ENCODE data around the gene CELF2.
A peak's percentile ranks its signal among the peaks of the same experiment; 100 is the strongest.
"Not testable (repeated sequence)": the region's sequence is repeated elsewhere in the genome, so short reads cannot be mapped to it uniquely, and the experiment has no call there.

Gene CELF2

DNA sequence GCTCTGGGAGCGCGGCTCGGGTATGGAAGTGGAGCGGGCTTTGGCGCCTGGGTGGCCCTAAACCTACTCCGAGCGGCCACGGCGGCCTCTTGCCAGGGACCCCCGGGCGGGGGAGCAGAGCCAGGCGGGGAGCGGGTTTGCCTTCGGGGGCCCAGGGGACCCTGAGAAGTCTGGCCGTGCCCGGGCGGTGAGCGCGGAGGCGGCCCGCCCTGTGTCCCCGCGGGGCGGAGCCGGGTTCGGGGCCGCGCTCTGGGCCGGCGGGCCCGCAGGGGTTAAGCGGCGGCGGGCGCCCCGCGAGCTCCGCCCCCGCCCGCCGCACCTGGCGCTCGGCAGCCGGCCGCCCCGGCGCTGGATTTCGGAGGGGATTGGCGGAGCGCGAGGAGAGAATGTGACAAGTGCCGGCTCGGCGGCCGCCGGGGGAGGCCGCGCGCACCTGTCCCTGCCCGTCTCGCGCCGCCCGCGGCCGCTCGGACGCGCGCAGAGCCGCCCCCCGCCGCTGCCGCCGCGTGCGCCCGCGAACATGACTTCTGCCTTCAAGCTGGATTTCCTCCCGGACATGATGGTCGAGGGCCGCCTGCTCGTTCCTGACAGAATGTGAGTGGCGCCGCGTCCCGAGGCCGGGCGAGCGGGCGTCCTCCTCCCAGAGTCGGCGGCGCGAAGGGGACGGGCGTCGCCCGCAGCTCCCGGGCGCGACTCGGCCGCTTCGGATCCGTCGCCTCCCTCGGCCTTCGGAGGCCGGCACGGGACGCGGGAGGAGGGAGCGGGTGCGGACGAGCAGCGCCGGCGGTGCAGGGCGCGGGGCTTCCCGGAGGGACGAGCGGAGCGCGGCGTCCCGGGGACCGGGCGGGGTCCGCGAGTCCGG lies at the start of gene CELF2:
Gene CELF2, plus strand, starts transcription at position 303 of the 862 bp plus-strand sequence. Its CDS starts 218 bp downstream, at position 521.
- peak; percentile 10 to 30 for DNase-seq

DNA sequence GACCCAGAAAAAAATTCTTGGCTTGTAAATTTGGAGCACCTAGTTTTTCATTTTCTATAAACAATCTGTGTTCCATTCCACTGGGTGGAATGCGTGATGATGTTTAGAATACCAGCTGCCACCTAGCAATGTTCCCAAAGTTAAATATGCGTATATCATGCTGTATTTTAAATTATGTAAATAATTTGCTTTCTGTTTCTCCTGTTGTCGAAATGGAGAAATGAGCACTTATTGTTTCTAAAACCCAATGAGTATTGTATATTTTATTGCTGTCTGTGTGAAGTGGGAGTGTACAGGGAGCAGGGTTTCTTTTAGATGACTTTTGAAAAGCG lies 49.4 kb upstream of the CELF2 start:
- no peak for DNase-seq

DNA sequence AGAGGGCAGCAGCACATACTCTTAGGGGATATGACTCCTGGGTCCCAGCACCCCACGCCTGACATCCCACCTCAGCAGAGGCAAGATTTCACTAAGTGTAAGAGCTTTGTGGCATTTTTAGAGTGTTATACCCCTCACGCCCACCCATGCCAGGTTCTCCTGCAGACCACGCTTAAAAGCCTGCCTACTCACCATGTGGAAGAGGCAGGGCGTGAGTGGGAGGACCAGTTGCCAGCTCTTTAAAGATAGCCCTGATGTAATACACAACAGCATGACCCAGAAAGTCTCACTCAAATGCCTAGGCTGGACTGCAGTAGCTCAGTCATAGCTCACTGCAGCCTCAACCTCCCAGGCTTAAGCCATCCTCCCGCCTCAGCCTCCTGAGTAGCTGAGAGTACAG lies 44.4 kb upstream of the CELF2 start:
- peak in 1 of 2 donors; percentile 1 for DNase-seq

GRCh38 chr10:10975647-10976046 lies 42.0 kb upstream of the CELF2 start:
- DNase-seq: no peak

GRCh38 chr10:10976652-10977051 lies 41.0 kb upstream of the CELF2 start:
- DNase-seq: no peak

GRCh38 chr10:10977226-10977956 lies 40.3 kb upstream of the CELF2 start:
- no peak for DNase-seq

- DNase-seq: no peak
These were observed 39.7 kb upstream of the CELF2 start for GRCh38 chr10:10977978-10978377.

- no peak for DNase-seq
These were observed 32.3 kb upstream of the CELF2 start for GRCh38 chr10:10985361-10985760.

DNA sequence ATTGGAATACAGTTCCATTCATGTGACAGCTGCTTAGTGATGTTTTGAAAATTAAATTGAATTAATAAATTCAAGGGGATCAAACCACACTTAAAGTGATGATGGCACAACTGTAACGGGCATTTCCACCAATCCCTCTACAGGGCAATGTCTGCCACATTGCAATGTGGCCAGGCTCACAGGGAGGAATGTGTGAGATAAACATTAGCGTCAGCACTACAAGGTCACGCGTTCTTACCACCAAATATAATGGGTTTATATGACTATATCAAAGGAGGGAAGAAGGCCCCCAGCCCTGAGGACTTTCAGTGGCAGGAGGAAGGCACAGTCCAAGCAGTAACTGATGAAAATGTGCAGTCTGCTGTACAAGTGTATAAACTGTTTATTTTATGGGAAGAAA lies 31.1 kb upstream of the CELF2 start:
- no peak for DNase-seq

GRCh38 chr10:10987111-10987510 lies 30.6 kb upstream of the CELF2 start:
- no peak for DNase-seq

- DNase-seq: no peak
These were observed 28.0 kb upstream of the CELF2 start for GRCh38 chr10:10989669-10990068.

DNA sequence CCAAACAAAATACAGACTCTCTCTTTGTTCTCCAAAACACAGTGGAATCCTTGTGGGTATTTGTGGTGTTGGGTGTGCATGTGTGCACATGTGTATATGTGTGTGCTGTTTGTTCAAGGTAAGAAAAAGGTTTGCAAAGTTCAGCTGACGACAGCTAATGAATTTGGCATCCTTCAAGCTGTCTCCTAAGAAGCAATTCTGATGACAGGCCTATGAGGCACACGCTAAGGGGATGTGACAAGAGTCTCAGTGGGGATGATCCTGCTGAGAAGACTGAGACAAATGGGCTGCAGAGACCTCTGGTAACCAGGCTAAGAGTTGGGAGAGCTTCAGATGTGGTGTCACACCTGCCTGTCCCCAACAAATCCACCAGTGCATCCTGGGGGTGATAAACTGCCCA lies 26.5 kb upstream of the CELF2 start:
- no peak for DNase-seq

GRCh38 chr10:10992072-10992471 lies 25.6 kb upstream of the CELF2 start:
- DNase-seq: no peak

GRCh38 chr10:10992961-10993714 lies 24.5 kb upstream of the CELF2 start:
- no peak for DNase-seq

DNA sequence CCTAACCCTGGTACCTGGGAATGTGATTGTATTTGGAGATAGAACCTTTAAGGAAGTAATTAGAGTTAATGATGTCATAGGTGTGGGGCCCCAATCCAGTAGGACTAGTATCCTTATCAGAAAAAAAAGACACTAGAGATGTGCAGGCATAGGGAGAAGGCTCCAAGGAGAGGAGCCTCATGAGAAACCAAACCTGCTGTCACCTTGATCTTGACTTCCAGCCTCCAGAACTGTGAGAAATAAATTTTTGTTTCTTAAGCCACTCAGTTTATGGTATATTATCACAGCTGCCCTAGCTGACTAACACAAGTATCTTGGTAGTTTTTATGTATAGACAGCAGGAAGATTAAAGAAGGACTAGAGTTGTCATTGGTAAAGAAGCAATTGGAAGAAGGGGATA lies 23.9 kb upstream of the CELF2 start:
- DNase-seq: no peak

DNA sequence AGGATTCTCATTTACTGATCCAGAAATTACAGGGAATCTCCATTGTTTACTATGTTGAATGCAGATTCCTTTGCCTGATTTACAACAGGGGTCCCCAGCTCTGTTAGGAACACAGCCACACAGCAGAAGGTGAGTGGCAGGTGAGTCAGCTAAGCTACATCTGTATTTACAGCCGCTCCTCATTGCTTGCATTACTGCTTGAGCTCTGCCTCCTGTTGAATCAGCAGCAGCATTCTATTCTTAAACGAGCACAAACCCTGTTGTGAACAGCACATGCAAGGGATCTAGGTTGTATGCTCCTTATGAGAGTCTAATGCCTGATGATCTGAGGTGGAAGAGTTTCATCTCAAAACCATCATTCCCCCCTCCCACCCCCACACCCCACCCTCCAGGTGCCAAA lies 23.3 kb upstream of the CELF2 start:
- DNase-seq: no peak

- DNase-seq: no peak
These were observed 22.6 kb upstream of the CELF2 start for GRCh38 chr10:10995120-10995519.

- DNase-seq: no peak
These were observed 20.6 kb upstream of the CELF2 start for GRCh38 chr10:10996966-10997620.

DNA sequence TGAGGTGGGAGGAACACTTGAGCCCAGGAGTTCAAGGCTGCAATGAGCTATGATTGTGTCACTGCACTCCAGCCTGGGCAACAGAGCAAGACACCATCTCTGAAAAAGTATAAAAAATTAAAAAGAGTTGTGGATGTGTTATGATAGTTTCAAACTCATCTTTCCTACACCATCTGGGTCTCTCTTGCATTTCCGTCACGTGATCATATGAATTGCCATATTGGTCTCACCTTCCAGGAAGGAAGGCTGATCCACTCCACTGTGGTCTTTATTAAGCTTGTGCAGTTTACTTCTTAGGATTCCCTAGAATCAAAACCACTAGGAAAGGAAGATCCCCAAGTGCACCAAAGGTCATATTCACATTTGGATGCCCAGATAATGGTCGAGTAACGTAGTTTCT lies 18.2 kb upstream of the CELF2 start:
- not testable (repeated sequence) for DNase-seq

- no peak for DNase-seq
These were observed 15.2 kb upstream of the CELF2 start for GRCh38 chr10:11002485-11002884.

GRCh38 chr10:11002916-11003315 lies 14.8 kb upstream of the CELF2 start:
- no peak for DNase-seq

DNA sequence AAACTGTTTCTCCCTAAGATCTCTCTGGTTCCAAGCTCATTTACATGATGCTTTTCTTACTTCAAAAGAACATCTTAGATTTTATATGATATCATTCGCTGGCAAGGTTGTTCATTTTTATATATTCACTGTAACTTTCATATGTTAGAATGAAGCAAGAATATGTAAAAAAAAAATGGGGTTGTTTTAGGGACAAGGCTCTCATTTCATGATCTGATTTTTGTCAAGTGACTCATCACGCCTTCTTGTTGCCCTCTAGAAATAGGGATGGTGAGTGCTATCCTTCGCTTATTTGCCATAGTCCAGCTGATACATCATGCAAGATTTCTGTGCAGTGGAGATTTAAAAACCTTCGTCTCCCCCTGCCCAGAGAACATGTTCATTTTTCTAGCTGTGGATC lies 14.0 kb upstream of the CELF2 start:
- no peak for DNase-seq

All from inflammatory macrophage treated with lipopolysaccharide for 1 hour (primary cell).